Middle frontal gyrus (tissue), 1 donor: Measurements from ENCODE around the gene POLR3H.

Experiments
- DNase-seq: peaks from one replicate; pipeline ENCODE4 v3.0.0-alpha.2; 2015; ENCODE audit warnings: low spot score; ENCODE audit errors: extremely low spot score

The POLR3H gene

DNA sequence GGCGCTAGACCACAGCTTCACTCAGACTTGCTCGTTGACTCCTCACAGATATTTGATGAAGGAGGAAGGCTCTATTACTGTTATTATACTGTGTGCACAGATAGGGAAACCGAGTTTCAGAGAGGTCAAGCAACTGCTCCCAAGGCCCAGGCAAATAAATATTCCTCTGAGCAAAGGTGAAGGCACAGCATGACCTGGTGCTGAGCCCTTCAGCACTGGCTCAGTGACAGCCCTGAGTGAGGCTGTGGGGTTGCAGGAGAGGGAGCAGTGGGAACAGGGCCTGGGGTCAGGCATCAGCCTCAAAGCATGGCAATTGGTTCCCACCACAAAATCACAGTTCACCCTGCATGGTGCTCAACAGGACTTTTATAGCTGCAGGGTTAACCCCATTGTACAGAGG is 7.1 kb downstream of the POLR3H start:
- no peak for DNase-seq

- no peak for DNase-seq
Observed at GRCh38 chr22:41535244-41535643, 9.0 kb downstream of the POLR3H start.

GRCh38 chr22:41534219-41534618 is 10.1 kb downstream of the POLR3H start:
- DNase-seq, result no peak

DNA sequence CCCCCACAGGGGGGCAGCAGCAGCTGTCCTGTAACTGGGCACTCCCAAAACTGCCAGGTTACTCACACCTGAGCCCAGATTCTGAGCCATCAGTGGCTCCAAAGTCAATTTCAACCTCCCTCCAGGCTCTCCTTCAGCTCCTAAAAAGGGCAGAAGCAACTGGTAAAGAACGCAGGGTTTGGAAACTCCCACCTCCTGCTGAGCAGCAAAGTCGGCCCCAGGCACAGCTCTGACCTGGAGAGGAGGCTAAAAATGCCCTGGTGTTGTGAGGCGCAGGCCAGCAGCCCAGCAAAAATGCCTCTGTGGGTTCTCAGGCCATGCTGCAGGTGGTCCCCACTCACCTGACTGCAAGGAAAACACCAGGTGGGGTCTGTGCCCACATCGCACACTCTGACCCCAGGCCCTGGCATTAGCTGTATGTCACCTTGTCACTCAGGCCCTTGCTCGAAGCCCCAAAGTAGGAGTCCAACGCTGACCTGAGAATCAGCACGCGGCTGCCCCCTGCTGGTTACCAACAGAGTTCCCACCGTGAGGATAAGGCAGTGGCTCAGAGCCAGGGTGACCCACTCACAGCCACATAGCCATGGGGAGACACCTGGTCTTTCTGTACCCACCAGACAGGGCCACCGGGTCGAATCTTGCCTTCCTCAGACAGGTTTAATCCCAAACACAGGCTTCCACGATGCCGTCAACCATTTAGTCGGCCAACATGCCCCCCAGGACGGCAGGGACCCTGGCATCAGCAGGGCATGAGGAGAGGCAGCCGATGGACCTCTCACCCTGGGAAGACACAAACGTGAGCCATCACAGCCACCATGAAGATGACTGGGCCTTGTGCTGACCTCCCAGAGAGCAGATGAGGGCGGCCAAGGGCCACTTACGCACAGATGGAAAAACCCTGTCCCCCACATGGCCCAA is 11.1 kb downstream of the POLR3H start:
- DNase-seq, result no peak

DNA sequence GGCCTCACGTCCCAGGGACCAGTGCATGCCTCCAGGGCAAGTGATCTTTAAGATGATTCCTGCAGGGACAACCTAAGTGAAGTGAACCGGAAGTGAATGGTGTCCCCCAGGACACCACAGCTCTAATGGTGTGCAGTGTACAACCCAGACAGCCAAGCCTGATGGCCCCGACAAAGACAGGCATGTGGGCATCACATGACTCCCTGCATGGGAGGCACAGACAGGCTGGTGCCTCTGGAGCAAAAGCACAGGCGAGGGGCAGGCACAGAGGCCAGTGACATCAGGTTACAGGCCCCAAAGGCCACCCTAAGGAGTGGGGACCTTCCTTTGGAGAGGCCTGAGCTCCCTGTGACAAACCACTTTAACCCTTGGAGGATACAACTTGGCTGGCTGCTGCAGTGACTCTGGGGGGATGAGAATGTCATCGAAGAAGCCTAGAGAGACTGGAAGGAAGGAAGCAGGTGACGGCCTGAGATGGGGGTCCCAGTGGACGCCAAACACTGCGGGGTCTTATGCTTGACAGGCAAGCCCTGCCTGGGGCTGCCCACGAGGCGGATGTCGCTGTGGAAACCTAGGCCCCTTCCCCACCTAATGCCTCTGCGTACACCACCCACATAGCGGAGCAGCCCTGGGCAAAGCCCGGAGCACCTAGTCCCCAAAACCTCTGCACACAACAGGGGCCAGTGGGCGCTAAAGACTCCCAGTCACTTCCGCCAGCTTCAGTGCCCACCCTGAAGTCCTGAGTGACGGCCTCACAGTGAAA is 12.4 kb downstream of the POLR3H start:
- no peak for DNase-seq

DNA sequence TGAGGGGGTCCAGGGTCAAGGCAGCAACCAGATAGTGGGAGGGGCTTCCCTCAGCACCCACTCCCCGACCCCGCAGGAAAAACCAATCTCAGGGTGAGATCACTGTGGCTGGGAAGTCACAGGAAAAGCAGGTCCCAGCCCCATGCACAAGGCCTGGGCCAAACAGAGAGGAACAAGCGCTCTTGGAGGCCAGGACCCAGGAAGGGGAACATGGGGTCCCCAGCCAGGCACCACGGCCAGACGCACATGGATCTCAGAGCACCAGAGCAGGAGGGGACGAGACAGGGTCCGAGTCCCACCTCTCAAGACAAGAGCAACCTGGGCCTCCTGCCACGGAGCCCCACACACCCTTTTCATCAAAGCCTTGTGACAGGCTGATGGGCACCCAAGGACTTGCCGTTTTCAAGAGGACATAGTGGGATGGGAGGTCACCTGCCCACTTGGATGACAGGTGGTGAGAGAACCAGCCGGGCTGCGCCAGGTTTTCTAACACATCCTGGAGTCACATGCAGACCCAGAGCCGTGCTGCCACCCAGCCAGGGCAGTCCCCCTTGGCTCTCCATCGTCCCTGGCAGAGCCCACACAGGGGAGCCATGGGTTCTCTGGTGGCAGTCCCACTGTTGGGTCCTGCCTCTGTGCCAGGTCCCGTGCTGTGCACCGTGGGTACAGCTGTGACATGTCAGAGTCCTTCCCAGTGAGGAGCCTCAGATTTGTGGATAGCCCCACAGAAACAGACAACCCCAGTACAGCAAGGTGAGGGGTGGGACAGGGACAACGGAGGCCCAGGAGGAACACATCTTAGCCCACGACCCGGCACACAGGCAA is 13.2 kb downstream of the POLR3H start:
- DNase-seq, result no peak

- no peak for DNase-seq
Observed at GRCh38 chr22:41528938-41529561, 15.2 kb downstream of the POLR3H start.

DNA sequence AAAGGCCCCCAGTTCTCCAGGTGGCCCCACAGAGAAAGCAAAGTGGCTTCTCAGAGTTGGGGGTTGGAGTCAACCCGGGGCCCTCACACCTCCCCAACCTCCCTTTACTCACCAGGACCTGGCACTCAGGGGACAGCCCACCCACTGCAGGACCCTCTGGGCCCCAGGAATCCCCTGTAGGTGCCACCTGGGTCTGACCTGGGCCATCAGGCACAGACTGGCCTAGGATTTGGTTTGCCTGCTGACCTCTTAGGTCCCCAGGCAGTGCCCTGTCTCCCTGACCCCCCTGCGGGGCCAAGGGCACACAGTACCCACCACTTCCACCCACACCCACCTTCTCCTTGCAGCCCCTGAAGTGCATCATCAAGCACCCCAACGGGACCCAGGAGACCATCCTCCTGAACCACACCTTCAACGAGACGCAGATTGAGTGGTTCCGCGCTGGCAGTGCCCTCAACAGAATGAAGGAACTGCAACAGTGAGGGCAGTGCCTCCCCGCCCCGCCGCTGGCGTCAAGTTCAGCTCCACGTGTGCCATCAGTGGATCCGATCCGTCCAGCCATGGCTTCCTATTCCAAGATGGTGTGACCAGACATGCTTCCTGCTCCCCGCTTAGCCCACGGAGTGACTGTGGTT is 16.0 kb downstream of the POLR3H start:
- DNase-seq, result no peak

DNA sequence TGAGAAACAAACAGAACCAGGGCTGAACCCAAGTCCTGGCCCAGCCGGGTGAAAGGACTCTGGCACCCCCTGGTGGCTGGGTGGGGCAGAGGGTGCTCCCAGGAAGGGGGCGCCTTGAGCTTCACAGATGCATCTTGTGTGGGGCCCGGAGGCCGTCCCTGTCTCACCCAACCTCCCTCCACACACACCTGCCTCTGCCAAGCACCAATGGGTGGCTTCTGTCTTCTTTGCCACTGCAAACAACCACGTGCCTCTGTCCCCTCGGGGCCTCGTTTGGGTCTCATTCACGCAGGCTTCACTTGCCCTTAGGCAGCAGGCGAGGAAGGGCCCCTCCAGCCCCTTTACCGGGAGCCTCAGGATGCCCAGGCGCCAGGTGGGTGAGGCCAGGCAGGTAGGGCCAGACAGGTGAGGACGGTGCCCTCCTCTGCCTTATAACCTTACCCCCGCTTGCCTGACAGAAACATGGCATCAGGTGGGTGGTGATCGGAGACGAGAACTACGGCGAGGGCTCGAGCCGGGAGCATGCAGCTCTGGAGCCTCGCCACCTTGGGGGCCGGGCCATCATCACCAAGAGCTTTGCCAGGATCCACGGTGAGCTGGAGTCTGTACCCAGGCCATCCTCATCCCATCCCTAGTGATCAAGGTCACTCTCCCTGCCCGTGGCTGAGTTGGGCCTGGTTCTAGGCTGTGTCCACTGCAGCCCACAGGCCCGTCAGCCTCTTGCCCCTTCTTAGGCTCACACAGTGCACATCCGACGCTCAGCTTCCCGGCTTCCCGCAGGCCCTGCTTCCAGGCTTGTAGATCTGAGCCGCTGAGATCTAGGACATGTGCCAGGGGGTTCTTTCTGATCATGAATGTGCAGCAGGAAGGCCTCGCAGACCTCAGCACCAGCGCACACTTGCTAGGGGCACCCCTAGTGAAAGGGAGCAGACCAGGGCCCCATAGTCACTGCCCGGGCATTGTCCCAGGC is 17.2 kb downstream of the POLR3H start:
- DNase-seq, result no peak

DNA sequence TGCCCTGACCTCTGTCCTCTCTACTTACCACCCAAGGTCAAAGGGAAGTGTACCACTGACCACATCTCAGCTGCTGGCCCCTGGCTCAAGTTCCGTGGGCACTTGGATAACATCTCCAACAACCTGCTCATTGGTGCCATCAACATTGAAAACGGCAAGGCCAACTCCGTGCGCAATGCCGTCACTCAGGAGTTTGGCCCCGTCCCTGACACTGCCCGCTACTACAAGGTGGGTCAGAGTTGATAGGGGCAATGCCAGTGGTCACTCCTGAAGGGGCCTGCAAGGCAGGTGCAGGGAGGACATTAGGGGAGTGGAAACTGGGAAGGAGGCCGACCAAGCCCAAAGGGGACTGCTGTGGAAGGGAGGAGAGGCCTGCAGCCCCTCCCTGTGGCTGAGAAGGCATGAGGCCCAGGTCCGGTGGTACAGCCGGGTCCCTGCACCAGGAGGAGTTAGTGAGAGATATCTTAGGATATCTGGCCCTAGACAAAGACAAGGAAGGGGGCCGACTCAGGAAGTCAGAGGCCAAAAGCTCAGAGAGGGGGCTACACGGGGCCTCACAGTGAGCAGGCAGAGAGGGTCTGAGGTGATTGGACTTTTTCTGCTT is 17.9 kb downstream of the POLR3H start:
- no peak for DNase-seq

DNA sequence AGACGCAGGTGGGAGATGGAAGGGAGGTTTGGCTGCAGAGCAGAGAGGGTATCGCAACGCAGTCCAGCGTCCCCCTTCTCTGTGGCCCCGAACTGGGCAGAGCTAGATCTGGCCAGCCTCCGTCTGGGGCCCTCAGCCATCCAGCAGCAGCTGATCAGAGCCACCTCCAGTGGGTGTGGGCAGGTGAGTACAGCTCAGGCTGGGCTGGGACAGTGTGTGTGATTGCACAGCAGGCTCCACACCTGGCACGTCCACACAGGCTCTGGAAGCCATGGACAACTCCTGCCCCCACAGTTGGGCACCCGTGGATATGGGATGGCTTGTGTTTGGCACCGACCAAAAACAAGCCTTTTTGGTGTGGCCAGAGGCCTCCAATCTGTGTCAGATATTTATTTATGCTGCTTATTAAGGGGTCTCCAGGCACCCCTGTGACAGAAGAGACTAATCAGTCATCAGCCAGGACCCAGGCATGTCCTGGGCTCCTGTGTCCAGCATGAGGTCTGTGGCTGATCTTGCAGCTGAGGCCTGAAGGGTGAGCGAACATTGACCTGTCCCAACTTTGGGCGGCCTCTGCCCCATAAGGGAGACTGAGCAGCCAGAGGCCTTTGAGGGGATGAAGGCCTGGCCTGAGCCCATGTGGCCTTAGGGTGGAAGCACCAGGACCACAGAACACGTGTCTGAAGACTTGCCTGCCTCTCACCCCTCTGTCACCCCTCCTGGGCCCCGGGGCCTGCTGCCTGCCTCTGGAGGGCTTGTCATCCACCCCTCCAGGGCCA is 18.6 kb downstream of the POLR3H start:
- DNase-seq, result no peak

- DNase-seq, result no peak
Observed at GRCh38 chr22:41524809-41525449, 19.3 kb downstream of the POLR3H start.

- DNase-seq, result no peak
Observed at GRCh38 chr22:41524251-41524661, 20.0 kb downstream of the POLR3H start.

GRCh38 chr22:41523464-41524221 is 20.6 kb downstream of the POLR3H start:
- DNase-seq, result no peak

DNA sequence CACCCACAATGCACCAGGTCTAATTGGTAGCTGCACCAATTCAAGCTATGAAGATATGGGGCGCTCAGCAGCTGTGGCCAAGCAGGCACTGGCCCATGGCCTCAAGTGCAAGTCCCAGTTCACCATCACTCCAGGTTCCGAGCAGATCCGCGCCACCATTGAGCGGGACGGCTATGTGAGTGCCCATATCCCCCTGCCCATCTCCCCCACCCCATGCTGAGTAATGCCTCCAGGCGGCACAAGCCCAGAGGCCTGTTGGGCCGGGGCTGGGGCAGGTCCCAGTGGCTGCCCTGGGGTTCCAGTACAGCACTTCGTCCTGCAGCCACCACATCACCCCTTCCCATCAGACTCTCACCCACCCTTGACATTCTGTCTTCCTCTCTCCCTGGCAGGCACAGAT is 21.5 kb downstream of the POLR3H start:
- DNase-seq, result no peak

- no peak for DNase-seq
Observed at GRCh38 chr22:41521126-41521525, 23.1 kb downstream of the POLR3H start.

DNA sequence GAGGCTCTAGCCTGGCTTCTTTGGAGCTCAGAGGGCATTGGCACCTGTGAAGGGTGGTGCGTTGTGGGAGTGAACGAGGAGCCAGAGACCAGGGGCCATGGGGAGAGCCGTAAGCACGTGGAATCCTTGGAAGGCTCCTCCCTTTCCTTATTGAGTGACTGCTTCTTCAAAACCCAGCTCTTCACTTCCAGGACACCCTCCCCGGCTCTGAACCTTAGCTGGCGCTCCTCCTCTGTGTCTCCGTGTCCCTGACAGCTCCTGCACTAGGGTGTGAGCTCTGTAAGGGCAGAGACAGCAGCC is 26.3 kb downstream of the POLR3H start:
- no peak for DNase-seq
